GM19043 (cell line): Measurements from ENCODE around the gene IGSF9.

Experiments used
- ATAC-seq: cut with Tn5 transposase; IDR thresholded peaks from one replicate; pipeline ENCODE4 v1.9.1; 2021; ENCODE audit warnings: low read depth; ENCODE audit not compliant: unreplicated experiment

Gene IGSF9

GRCh38 chr1:159946242-159947187 is 1.1 kb upstream of the IGSF9 start:
- ATAC-seq, result no peak

- ATAC-seq, result no peak
Observed at GRCh38 chr1:159944623-159945455, 574 bp downstream of the IGSF9 start.

- ATAC-seq, result no peak
Observed at GRCh38 chr1:159943908-159944622, 1.3 kb downstream of the IGSF9 start.

- ATAC-seq, result no peak
Observed at GRCh38 chr1:159943278-159943640, 2.2 kb downstream of the IGSF9 start.

- ATAC-seq, result no peak
Observed at GRCh38 chr1:159942632-159943277, 2.7 kb downstream of the IGSF9 start.

- no peak for ATAC-seq
Observed at GRCh38 chr1:159941591-159942560, 3.5 kb downstream of the IGSF9 start.

GRCh38 chr1:159941141-159941540 is 4.3 kb downstream of the IGSF9 start:
- ATAC-seq, result no peak

- no peak for ATAC-seq
Observed at GRCh38 chr1:159940006-159940620, 5.3 kb downstream of the IGSF9 start.

- ATAC-seq, result no peak
Observed at GRCh38 chr1:159939678-159940002, 5.8 kb downstream of the IGSF9 start.

- no peak for ATAC-seq
Observed at GRCh38 chr1:159938905-159939677, 6.3 kb downstream of the IGSF9 start.

- no peak for ATAC-seq
Observed at GRCh38 chr1:159938211-159938852, 7.1 kb downstream of the IGSF9 start.

- no peak for ATAC-seq
Observed at GRCh38 chr1:159937054-159937750, 8.2 kb downstream of the IGSF9 start.

GRCh38 chr1:159936273-159936904 is 9.0 kb downstream of the IGSF9 start:
- no peak for ATAC-seq

GRCh38 chr1:159935719-159936272 is 9.6 kb downstream of the IGSF9 start:
- ATAC-seq, result no peak

GRCh38 chr1:159935305-159935704 is 10.1 kb downstream of the IGSF9 start:
- ATAC-seq, result no peak
